Astrocyte (in vitro differentiated cells and primary cell): ENCODE results near the gene HDGF. TPM values are rescaled to one million over a fixed set of nuclear protein-coding genes. Genes with fewer than 3 reads are reported as not detected.
A peak's percentile ranks its signal among the peaks of the same experiment; 100 is the strongest.
"Not testable (repeated sequence)": the region's sequence is repeated elsewhere in the genome, so short reads cannot be mapped to it uniquely, and the experiment has no call there.

ENCODE experiments used
- DNase-seq: peaks from one replicate; pipeline ENCODE4 v3.0.0-alpha.2; 2010; ENCODE audit warnings: low read depth
- FAIRE-seq: peaks from 2 replicates; lab custom pipeline; 2011; peaks lifted over from hg19 to GRCh38; lab: Jason Lieb, UNC
- H2AFZ ChIP-seq: 2 replicates; pipeline ENCODE4 v1.6.0; 2012; ENCODE audit warnings: low read depth, low read length, inconsistent platforms
- H3K27ac ChIP-seq: 2 replicates; pipeline ENCODE4 v1.5.1; 2011; ENCODE audit warnings: low read depth, low read length, inconsistent platforms
- H3K27me3 ChIP-seq: 2 replicates; pipeline ENCODE4 v1.6.0; 2011; ENCODE audit warnings: low read length, inconsistent platforms; ENCODE audit not compliant: insufficient read depth
- H3K36me3 ChIP-seq: 2 replicates; pipeline ENCODE4 v1.5.1; 2011; ENCODE audit warnings: low read length, inconsistent platforms; ENCODE audit not compliant: insufficient read depth
- H3K4me1 ChIP-seq: 2 replicates; pipeline ENCODE4 v1.5.1; 2011; ENCODE audit warnings: low read length, inconsistent platforms; ENCODE audit not compliant: insufficient read depth
- H3K4me2 ChIP-seq: 2 replicates; pipeline ENCODE4 v1.6.0; 2012; ENCODE audit warnings: low read length, inconsistent platforms
- H3K4me3 ChIP-seq: 2 replicates; pipeline ENCODE4 v1.5.1; 2011; ENCODE audit warnings: low read depth, mild to moderate bottlenecking, low read length, inconsistent platforms; ENCODE audit not compliant: insufficient read depth
- H3K79me2 ChIP-seq: 2 replicates; pipeline ENCODE4 v1.6.0; 2012; ENCODE audit warnings: mild to moderate bottlenecking, low read length, inconsistent platforms; ENCODE audit not compliant: insufficient read depth
- H3K9ac ChIP-seq: 2 replicates; pipeline ENCODE4 v1.6.0; 2012; ENCODE audit warnings: mild to moderate bottlenecking, low read length, inconsistent platforms
- H3K9me3 ChIP-seq: 2 replicates; pipeline ENCODE4 v1.5.1; 2012; ENCODE audit warnings: low read depth, mild to moderate bottlenecking, low read length, inconsistent platforms; ENCODE audit not compliant: insufficient read depth
- H4K20me1 ChIP-seq: 2 replicates; pipeline ENCODE4 v1.6.0; 2012; ENCODE audit warnings: low read length, inconsistent platforms; ENCODE audit not compliant: insufficient read depth
- H3K27ac Mint-ChIP-seq: one replicate; pipeline ENCODE4 v1.8.0; 2021; ENCODE audit warnings: mild to moderate bottlenecking, mixed read lengths; ENCODE audit not compliant: unreplicated experiment
- H3K27me3 Mint-ChIP-seq: one replicate; pipeline ENCODE4 v1.8.0; 2021; ENCODE audit warnings: low read depth, mixed read lengths; ENCODE audit not compliant: unreplicated experiment
- H3K36me3 Mint-ChIP-seq: one replicate; pipeline ENCODE4 v1.8.0; 2021; ENCODE audit warnings: low read depth, mixed read lengths; ENCODE audit not compliant: unreplicated experiment
- H3K4me1 Mint-ChIP-seq: one replicate; pipeline ENCODE4 v1.8.0; 2021; ENCODE audit warnings: low read depth, mixed read lengths; ENCODE audit not compliant: unreplicated experiment
- H3K4me3 Mint-ChIP-seq: one replicate; pipeline ENCODE4 v1.8.0; 2021; ENCODE audit warnings: mild to moderate bottlenecking, moderate library complexity, mixed read lengths; ENCODE audit not compliant: unreplicated experiment
- H3K9me3 Mint-ChIP-seq: one replicate; pipeline ENCODE4 v1.8.0; 2021; ENCODE audit warnings: mild to moderate bottlenecking, mixed read lengths; ENCODE audit not compliant: unreplicated experiment
- CTCF ChIP-seq: IDR thresholded peaks from 2 replicates; pipeline ENCODE4 v1.5.1; 2011; ENCODE audit warnings: low read depth, mild to moderate bottlenecking, inconsistent platforms, low read length, moderate library complexity; ENCODE audit not compliant: insufficient read depth
- EZH2 ChIP-seq: IDR thresholded peaks from 2 replicates; pipeline ENCODE4 v1.6.1; 2012; ENCODE audit warnings: mild to moderate bottlenecking, low read length, inconsistent platforms; ENCODE audit not compliant: insufficient read depth
- total RNA-seq: library from RNA; stranded (reverse); gene quantifications from 2 replicates; pipeline ENCODE4 v1.2.1, GENCODE V29; 2021

Gene HDGF
- total RNA-seq, 1 donor from 2014 or later: 190 TPM

GRCh38 chr1:156760796-156761104 lies 9.3 kb upstream of the HDGF start:
- Histone ChIP-seq H3K4me3 (no peak overlapping the region), H3K9me3 (no peaks in the 10 kb centered on the region), H3K4me1 (peaks cover 3% of the 10 kb centered on the region), H3K4me2 (no peak overlapping the region), H4K20me1 (no peaks in the 10 kb centered on the region), H3K27ac (no peak overlapping the region), H3K79me2 (no peaks in the 10 kb centered on the region), H3K9ac (no peak overlapping the region), H3K36me3 (no peaks in the 10 kb centered on the region), H2AFZ (no peak overlapping the region), H3K27me3 (no peaks in the 10 kb centered on the region)
- Mint-ChIP-seq H3K4me1 (peaks cover 2% of the 10 kb centered on the region), H3K9me3 (no peaks in the 10 kb centered on the region), H3K27ac (peak overlapping the region; percentile 58), H3K36me3 (peaks cover 2% of the 10 kb centered on the region), H3K27me3 (no peaks in the 10 kb centered on the region), H3K4me3 (no peak overlapping the region)
- DNase-seq (no peak), FAIRE-seq (no peak)
- TF ChIP-seq EZH2 (no peak), CTCF (no peak)

GRCh38 chr1:156760092-156760795 lies 8.8 kb upstream of the HDGF start:
- no peak overlapping the region for H3K27ac ChIP-seq
- no peaks in the 10 kb centered on the region for H3K9me3 Mint-ChIP-seq
- H3K79me2 ChIP-seq: no peaks in the 10 kb centered on the region

GRCh38 chr1:156757572-156758253 lies 6.2 kb upstream of the HDGF start:
- H3K4me3 ChIP-seq, H3K79me2 ChIP-seq, H3K9ac ChIP-seq, H2AFZ ChIP-seq, H3K27ac Mint-ChIP-seq, H3K9me3 ChIP-seq, H3K4me3 Mint-ChIP-seq, H3K4me2 ChIP-seq, DNase-seq, H3K9me3 Mint-ChIP-seq, H4K20me1 ChIP-seq, FAIRE-seq, H3K27ac ChIP-seq, H3K36me3 Mint-ChIP-seq, H3K36me3 ChIP-seq, H3K27me3 ChIP-seq, H3K4me1 ChIP-seq, H3K4me1 Mint-ChIP-seq, H3K27me3 Mint-ChIP-seq: not testable (repeated sequence)

More at GRCh38 chr1:156760092-156760795, 8.8 kb upstream of the HDGF start:
- peaks cover 2% of the 10 kb centered on the region for H3K36me3 Mint-ChIP-seq
- H3K27me3 Mint-ChIP-seq: no peaks in the 10 kb centered on the region
- Histone ChIP-seq H4K20me1 (no peaks in the 10 kb centered on the region), H3K27me3 (no peaks in the 10 kb centered on the region), H3K4me1 (peaks cover 3% of the 10 kb centered on the region), H2AFZ (no peak overlapping the region), H3K36me3 (no peaks in the 10 kb centered on the region), H3K4me3 (no peak overlapping the region), H3K4me2 (no peak overlapping the region), H3K9me3 (no peaks in the 10 kb centered on the region), H3K9ac (no peak overlapping the region)
- peaks cover 2% of the 10 kb centered on the region for H3K4me1 Mint-ChIP-seq
- H3K27ac Mint-ChIP-seq: peak overlapping the region; percentile 58
- no peak overlapping the region for H3K4me3 Mint-ChIP-seq
- FAIRE-seq (no peak), DNase-seq (no peak)
- TF ChIP-seq CTCF: no peak
- TF ChIP-seq EZH2: no peak
